ENCODE data around the gene PSTPIP1. TPM values are rescaled to one million over a fixed set of nuclear protein-coding genes. Genes with fewer than 3 reads are reported as not detected.
A peak's percentile ranks its signal among the peaks of the same experiment; 100 is the strongest.
"Not testable (repeated sequence)": the region's sequence is repeated elsewhere in the genome, so short reads cannot be mapped to it uniquely, and the experiment has no call there.

PSTPIP1 gene
- total RNA-seq (2014; rRNA removed; shearing (Covaris generic)), result 0.53 TPM in 1 of 2 replicates, not detected in the other
- polyA plus RNA-seq (2015; cell fraction: cytosol; rRNA removed), result 0.22 and 0.25 TPM in 2 replicates
- polyA plus RNA-seq (2015; cell fraction: nucleus; rRNA removed), result 0.23 and 0.29 TPM in 2 replicates

GRCh38 chr15:76994971-76995945, at the start of gene PSTPIP1:
PSTPIP1 (plus strand) TSS chr15:76995126; CDS start chr15:76995574, 448 bp downstream.
- DNase-seq (ENCODE audit: low read depth), result no peak

- DNase-seq (ENCODE audit: low read depth), result no peak
Observed at GRCh38 chr15:76945494-76946093, 49.3 kb upstream of the PSTPIP1 start.

- DNase-seq (ENCODE audit: low read depth), result no peak
Observed at GRCh38 chr15:76947454-76947853, 47.5 kb upstream of the PSTPIP1 start.

GRCh38 chr15:76951220-76951619, 43.7 kb upstream of the PSTPIP1 start:
- DNase-seq (ENCODE audit: low read depth), result no peak

- DNase-seq (ENCODE audit: low read depth), result no peak
Observed at GRCh38 chr15:76953913-76954312, 41.0 kb upstream of the PSTPIP1 start.

GRCh38 chr15:76954744-76955143, 40.2 kb upstream of the PSTPIP1 start:
- DNase-seq (ENCODE audit: low read depth), result peak; percentile 5

- DNase-seq (ENCODE audit: low read depth), result peak; percentile 3
Observed at GRCh38 chr15:76961268-76962011, 33.5 kb upstream of the PSTPIP1 start.

GRCh38 chr15:76962337-76963013, 32.5 kb upstream of the PSTPIP1 start:
- no peak for DNase-seq (ENCODE audit: low read depth)

- peak; percentile 24 for DNase-seq (ENCODE audit: low read depth)
Observed at GRCh38 chr15:76963596-76963995, 31.3 kb upstream of the PSTPIP1 start.

GRCh38 chr15:76964157-76964556, 30.8 kb upstream of the PSTPIP1 start:
- DNase-seq (ENCODE audit: low read depth), result peak; percentile 11

- not testable (repeated sequence) for DNase-seq (ENCODE audit: low read depth)
Observed at GRCh38 chr15:76966051-76966450, 28.9 kb upstream of the PSTPIP1 start.

GRCh38 chr15:76967067-76967466, 27.9 kb upstream of the PSTPIP1 start:
- no peak for DNase-seq (ENCODE audit: low read depth)

GRCh38 chr15:76968306-76968705, 26.6 kb upstream of the PSTPIP1 start:
- peak; percentile 45 for DNase-seq (ENCODE audit: low read depth)

- no peak for DNase-seq (ENCODE audit: low read depth)
Observed at GRCh38 chr15:76972389-76973361, 22.3 kb upstream of the PSTPIP1 start.

GRCh38 chr15:76973362-76973743, 21.6 kb upstream of the PSTPIP1 start:
- DNase-seq (ENCODE audit: low read depth), result peak; percentile 42

- no peak for DNase-seq (ENCODE audit: low read depth)
Observed at GRCh38 chr15:76973906-76974305, 21.0 kb upstream of the PSTPIP1 start.

- no peak for DNase-seq (ENCODE audit: low read depth)
Observed at GRCh38 chr15:76974456-76975036, 20.4 kb upstream of the PSTPIP1 start.

GRCh38 chr15:76976141-76976540, 18.8 kb upstream of the PSTPIP1 start:
- DNase-seq (ENCODE audit: low read depth), result no peak

- no peak for DNase-seq (ENCODE audit: low read depth)
Observed at GRCh38 chr15:76976572-76977270, 18.2 kb upstream of the PSTPIP1 start.

All from HT1080 (cell line).